ENCODE data around the gene MIA. TPM values are rescaled to one million over a fixed set of nuclear protein-coding genes. Genes with fewer than 3 reads are reported as not detected.
"Not testable (repeated sequence)": the region's sequence is repeated elsewhere in the genome, so short reads cannot be mapped to it uniquely, and the experiment has no call there.

Gene MIA
- total RNA-seq, 1 experiment from 2014 or later, result 2.2 TPM

DNA sequence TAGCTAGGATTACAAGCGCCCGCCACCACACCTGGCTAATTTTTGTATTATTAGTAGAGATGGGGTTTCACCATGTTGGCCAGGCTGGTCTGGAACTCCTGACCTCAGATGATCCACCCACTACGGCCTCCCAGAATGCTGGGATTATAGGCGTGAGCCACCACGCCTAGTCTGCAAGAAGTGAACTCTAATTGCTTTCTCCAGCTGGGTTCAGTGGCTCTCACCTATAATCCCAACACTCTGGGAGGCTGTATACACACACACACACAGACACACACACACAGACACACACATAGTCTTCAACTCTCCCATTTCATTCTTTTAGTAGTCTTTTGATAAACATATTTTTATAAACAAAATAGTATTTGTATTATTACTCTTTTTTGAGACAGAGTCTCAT is 45.3 kb upstream of the MIA start:
- ATAC-seq; H3K4me1 ChIP-seq (ENCODE audit: control insufficient read depth, insufficient read depth, low read length); H3K4me3 ChIP-seq (ENCODE audit: low read depth in 2 of 2, low read length in 2 of 2); POLR2A ChIA-PET; CTCF ChIA-PET; DNase-seq (ENCODE audit: low read depth, low spot score); H3K27ac ChIP-seq (ENCODE audit: low read length); intact Hi-C loops (cut with micrococcal nuclease; ENCODE audit: unreplicated experiment); in situ Hi-C loops (cut with HindIII; ENCODE audit: low pct_unique_long_range_greater_than_20kb, low sequenced_read_pairs); BruUV-seq (replicated peaks); H3K9me3 ChIP-seq (ENCODE audit: control insufficient read depth, insufficient read depth, low read depth, low read length); H3K27me3 ChIP-seq (ENCODE audit: control insufficient read depth, insufficient read depth, low read length); H3K36me3 ChIP-seq (ENCODE audit: control insufficient read depth, insufficient read depth, low read length): not testable (repeated sequence)

DNA sequence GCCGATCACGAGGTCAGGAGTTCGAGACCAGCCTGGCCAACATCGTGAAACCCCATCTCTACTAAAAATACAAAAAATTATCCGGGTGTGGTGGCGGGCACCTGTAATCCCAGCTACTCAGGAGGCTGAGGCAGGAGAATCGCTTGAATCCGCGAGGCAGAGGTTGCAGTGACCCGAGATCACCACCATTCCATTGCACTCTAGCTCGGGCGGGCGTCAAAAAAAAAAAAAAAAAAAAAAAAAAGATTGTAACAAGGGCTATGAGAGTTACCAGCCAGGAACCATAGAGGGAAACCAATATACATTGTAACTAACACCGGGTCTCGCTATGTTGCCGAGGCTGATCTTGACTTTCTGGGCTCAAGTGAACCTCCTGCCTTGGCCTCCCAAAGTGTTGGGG is 43.0 kb upstream of the MIA start:
- H3K36me3 ChIP-seq (ENCODE audit: control insufficient read depth, insufficient read depth, low read length); H3K27ac ChIP-seq (ENCODE audit: low read length); H3K4me1 ChIP-seq (ENCODE audit: control insufficient read depth, insufficient read depth, low read length); CTCF ChIA-PET; BruUV-seq (replicated peaks); intact Hi-C loops (cut with micrococcal nuclease; ENCODE audit: unreplicated experiment); ATAC-seq; in situ Hi-C loops (cut with HindIII; ENCODE audit: low pct_unique_long_range_greater_than_20kb, low sequenced_read_pairs); H3K9me3 ChIP-seq (ENCODE audit: control insufficient read depth, insufficient read depth, low read depth, low read length); POLR2A ChIA-PET; H3K4me3 ChIP-seq (ENCODE audit: low read depth in 2 of 2, low read length in 2 of 2); H3K27me3 ChIP-seq (ENCODE audit: control insufficient read depth, insufficient read depth, low read length); DNase-seq (ENCODE audit: low read depth, low spot score): not testable (repeated sequence)

DNA sequence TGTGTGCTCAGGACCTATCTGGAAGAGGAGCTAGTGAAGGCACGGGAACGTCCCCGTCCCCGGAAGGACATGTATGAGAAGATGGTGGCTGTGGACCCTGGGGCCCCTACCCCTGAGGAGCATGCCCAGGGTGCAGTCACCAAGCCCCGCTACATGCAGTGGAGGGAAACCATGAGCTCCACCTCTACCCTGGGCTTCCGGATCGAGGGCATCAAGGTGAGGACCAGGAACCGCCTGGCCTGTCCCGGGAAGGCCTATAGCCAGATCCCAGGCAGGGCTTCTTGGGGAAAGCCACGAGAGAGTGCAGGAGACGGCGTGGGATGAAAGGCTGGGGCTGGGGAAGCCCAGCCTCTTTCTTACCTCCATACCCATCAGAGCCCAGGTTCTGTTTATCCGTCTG is 42.2 kb upstream of the MIA start:
- DNase-seq (ENCODE audit: low read depth, low spot score), result no peak
- H3K27ac ChIP-seq (ENCODE audit: low read length), result no peak overlapping the region
- H3K27me3 ChIP-seq (ENCODE audit: control insufficient read depth, insufficient read depth, low read length), result no peaks in the 10 kb centered on the region
- in situ Hi-C loops (cut with HindIII; ENCODE audit: low pct_unique_long_range_greater_than_20kb, low sequenced_read_pairs), result no loop called here
- intact Hi-C loops (cut with micrococcal nuclease; ENCODE audit: unreplicated experiment), result no loop called here
- H3K36me3 ChIP-seq (ENCODE audit: control insufficient read depth, insufficient read depth, low read length), result no peaks in the 10 kb centered on the region
- CTCF ChIA-PET, result no interaction called here
- no peaks in the 10 kb centered on the region for H3K9me3 ChIP-seq (ENCODE audit: control insufficient read depth, insufficient read depth, low read depth, low read length)
- BruUV-seq (replicated peaks), result no TSS peak
- no peak for ATAC-seq
- TF ChIP-seq POLR2AphosphoS5 (IDR thresholded peaks at IDR 0.05; ENCODE audit: low read depth, low read length) (no peak), TCF7L2 (IDR thresholded peaks at IDR 0.05; ENCODE audit: low read depth, low read length) (no peak), SIN3A (IDR thresholded peaks at IDR 0.05; ENCODE audit: borderline replicate concordance, insufficient read depth, low read depth, low read length) (no peak)
- TF ChIP-seq, protein P1, sequence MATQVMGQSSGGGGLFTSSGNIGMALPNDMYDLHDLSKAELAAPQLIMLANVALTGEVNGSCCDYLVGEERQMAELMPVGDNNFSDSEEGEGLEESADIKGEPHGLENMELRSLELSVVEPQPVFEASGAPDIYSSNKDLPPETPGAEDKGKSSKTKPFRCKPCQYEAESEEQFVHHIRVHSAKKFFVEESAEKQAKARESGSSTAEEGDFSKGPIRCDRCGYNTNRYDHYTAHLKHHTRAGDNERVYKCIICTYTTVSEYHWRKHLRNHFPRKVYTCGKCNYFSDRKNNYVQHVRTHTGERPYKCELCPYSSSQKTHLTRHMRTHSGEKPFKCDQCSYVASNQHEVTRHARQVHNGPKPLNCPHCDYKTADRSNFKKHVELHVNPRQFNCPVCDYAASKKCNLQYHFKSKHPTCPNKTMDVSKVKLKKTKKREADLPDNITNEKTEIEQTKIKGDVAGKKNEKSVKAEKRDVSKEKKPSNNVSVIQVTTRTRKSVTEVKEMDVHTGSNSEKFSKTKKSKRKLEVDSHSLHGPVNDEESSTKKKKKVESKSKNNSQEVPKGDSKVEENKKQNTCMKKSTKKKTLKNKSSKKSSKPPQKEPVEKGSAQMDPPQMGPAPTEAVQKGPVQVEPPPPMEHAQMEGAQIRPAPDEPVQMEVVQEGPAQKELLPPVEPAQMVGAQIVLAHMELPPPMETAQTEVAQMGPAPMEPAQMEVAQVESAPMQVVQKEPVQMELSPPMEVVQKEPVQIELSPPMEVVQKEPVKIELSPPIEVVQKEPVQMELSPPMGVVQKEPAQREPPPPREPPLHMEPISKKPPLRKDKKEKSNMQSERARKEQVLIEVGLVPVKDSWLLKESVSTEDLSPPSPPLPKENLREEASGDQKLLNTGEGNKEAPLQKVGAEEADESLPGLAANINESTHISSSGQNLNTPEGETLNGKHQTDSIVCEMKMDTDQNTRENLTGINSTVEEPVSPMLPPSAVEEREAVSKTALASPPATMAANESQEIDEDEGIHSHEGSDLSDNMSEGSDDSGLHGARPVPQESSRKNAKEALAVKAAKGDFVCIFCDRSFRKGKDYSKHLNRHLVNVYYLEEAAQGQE (IDR thresholded peaks at IDR 0.05; ENCODE audit: insufficient read depth in 1 of 2, low read depth in 2 of 2, low read length in 1 of 2), result no peak
- TF ChIP-seq, protein P2, sequence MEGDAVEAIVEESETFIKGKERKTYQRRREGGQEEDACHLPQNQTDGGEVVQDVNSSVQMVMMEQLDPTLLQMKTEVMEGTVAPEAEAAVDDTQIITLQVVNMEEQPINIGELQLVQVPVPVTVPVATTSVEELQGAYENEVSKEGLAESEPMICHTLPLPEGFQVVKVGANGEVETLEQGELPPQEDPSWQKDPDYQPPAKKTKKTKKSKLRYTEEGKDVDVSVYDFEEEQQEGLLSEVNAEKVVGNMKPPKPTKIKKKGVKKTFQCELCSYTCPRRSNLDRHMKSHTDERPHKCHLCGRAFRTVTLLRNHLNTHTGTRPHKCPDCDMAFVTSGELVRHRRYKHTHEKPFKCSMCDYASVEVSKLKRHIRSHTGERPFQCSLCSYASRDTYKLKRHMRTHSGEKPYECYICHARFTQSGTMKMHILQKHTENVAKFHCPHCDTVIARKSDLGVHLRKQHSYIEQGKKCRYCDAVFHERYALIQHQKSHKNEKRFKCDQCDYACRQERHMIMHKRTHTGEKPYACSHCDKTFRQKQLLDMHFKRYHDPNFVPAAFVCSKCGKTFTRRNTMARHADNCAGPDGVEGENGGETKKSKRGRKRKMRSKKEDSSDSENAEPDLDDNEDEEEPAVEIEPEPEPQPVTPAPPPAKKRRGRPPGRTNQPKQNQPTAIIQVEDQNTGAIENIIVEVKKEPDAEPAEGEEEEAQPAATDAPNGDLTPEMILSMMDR (IDR thresholded peaks at IDR 0.05), result no peak
- H3K4me3 ChIP-seq (ENCODE audit: low read depth in 2 of 2, low read length in 2 of 2), result no peak overlapping the region
- H3K4me1 ChIP-seq (ENCODE audit: control insufficient read depth, insufficient read depth, low read length), result no peaks in the 10 kb centered on the region
- POLR2A ChIA-PET, result no interaction called here
